ENCODE results near the gene RMND5A. TPM values are rescaled to one million over a fixed set of nuclear protein-coding genes. Genes with fewer than 3 reads are reported as not detected.

Gene RMND5A
- total RNA-seq, 1 donor from 2014 or later, result 64.0 TPM

- no peak for FAIRE-seq
- DNase-seq (ENCODE audit: low spot score in 2 of 2), result no peak
Observed at GRCh38 chr2:86788881-86789686, 69.0 kb downstream of the RMND5A start.

GRCh38 chr2:86789687-86790133, 69.6 kb downstream of the RMND5A start:
- DNase-seq (ENCODE audit: low spot score in 2 of 2) (no peak), FAIRE-seq (no peak)

- DNase-seq (ENCODE audit: low spot score in 2 of 2), result no peak
- no peak for FAIRE-seq
Observed at GRCh38 chr2:86790134-86790675, 70.1 kb downstream of the RMND5A start.

GRCh38 chr2:86790676-86791572, 70.8 kb downstream of the RMND5A start, which contains the start of gene CD8A:
Gene CD8A (minus strand): TSS chr2:86790913. CDS start chr2:86790825, 88 bp downstream.
- DNase-seq (ENCODE audit: low spot score in 2 of 2) (no peak), FAIRE-seq (no peak)

- FAIRE-seq (no peak), DNase-seq (ENCODE audit: low spot score in 2 of 2) (no peak)
Observed at GRCh38 chr2:86791573-86791972, 71.5 kb downstream of the RMND5A start.

- DNase-seq (ENCODE audit: low spot score in 2 of 2) (no peak), FAIRE-seq (no peak)
Observed at GRCh38 chr2:86793752-86794151, 73.7 kb downstream of the RMND5A start.

- no peak for DNase-seq (ENCODE audit: low spot score in 2 of 2)
- FAIRE-seq, result no peak
Observed at GRCh38 chr2:86794861-86795260, 74.8 kb downstream of the RMND5A start.

GRCh38 chr2:86800856-86801567, 80.9 kb downstream of the RMND5A start:
- no peak for FAIRE-seq

GRCh38 chr2:86806059-86806857, 86.2 kb downstream of the RMND5A start:
- FAIRE-seq, result no peak
- DNase-seq (ENCODE audit: low spot score in 2 of 2), result no peak

More at GRCh38 chr2:86800856-86801567, 80.9 kb downstream of the RMND5A start:
- DNase-seq (ENCODE audit: low spot score in 2 of 2), result no peak

GRCh38 chr2:86807133-86807467, 87.0 kb downstream of the RMND5A start:
- DNase-seq (ENCODE audit: low spot score in 2 of 2), result no peak
- no peak for FAIRE-seq

GRCh38 chr2:86807468-86808275, 87.6 kb downstream of the RMND5A start:
- FAIRE-seq, result no peak
- DNase-seq (ENCODE audit: low spot score in 2 of 2), result peak in 1 of 2 donors; percentile 55

GRCh38 chr2:86808315-86809161, 88.4 kb downstream of the RMND5A start:
- DNase-seq (ENCODE audit: low spot score in 2 of 2) (peak; percentile 83 to 89), FAIRE-seq (no peak)

GRCh38 chr2:86809481-86810121, 89.5 kb downstream of the RMND5A start:
- FAIRE-seq (no peak), DNase-seq (ENCODE audit: low spot score in 2 of 2) (no peak)

GRCh38 chr2:86815611-86816010, 95.5 kb downstream of the RMND5A start:
- DNase-seq (ENCODE audit: low spot score in 2 of 2) (no peak), FAIRE-seq (no peak)

GRCh38 chr2:86818114-86818801, 98.2 kb downstream of the RMND5A start:
- DNase-seq (ENCODE audit: low spot score in 2 of 2), result no peak
- no peak for FAIRE-seq

- no peak for FAIRE-seq
Observed at GRCh38 chr2:86818957-86819356, 98.9 kb downstream of the RMND5A start.

GRCh38 chr2:86821306-86821705, 101.2 kb downstream of the RMND5A start:
- DNase-seq (ENCODE audit: low spot score in 2 of 2), result no peak
- FAIRE-seq, result no peak

More at GRCh38 chr2:86818957-86819356, 98.9 kb downstream of the RMND5A start:
- DNase-seq (ENCODE audit: low spot score in 2 of 2), result no peak
